GM12872 (cell line): ENCODE data around the gene UCKL1.

Experiments used
- TF ChIP-seq, protein P1 (sequence below): IDR thresholded peaks from 3 replicates; pipeline ENCODE4 v1.5.1; 2011; ENCODE audit warnings: low read depth, mild to moderate bottlenecking, low read length, moderate library complexity; ENCODE audit not compliant: insufficient read depth

UCKL1 gene

GRCh38 chr20:63957690-63958441 lies 1.6 kb upstream of the UCKL1 start:
- TF ChIP-seq, protein P1, sequence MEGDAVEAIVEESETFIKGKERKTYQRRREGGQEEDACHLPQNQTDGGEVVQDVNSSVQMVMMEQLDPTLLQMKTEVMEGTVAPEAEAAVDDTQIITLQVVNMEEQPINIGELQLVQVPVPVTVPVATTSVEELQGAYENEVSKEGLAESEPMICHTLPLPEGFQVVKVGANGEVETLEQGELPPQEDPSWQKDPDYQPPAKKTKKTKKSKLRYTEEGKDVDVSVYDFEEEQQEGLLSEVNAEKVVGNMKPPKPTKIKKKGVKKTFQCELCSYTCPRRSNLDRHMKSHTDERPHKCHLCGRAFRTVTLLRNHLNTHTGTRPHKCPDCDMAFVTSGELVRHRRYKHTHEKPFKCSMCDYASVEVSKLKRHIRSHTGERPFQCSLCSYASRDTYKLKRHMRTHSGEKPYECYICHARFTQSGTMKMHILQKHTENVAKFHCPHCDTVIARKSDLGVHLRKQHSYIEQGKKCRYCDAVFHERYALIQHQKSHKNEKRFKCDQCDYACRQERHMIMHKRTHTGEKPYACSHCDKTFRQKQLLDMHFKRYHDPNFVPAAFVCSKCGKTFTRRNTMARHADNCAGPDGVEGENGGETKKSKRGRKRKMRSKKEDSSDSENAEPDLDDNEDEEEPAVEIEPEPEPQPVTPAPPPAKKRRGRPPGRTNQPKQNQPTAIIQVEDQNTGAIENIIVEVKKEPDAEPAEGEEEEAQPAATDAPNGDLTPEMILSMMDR = no peak

DNA sequence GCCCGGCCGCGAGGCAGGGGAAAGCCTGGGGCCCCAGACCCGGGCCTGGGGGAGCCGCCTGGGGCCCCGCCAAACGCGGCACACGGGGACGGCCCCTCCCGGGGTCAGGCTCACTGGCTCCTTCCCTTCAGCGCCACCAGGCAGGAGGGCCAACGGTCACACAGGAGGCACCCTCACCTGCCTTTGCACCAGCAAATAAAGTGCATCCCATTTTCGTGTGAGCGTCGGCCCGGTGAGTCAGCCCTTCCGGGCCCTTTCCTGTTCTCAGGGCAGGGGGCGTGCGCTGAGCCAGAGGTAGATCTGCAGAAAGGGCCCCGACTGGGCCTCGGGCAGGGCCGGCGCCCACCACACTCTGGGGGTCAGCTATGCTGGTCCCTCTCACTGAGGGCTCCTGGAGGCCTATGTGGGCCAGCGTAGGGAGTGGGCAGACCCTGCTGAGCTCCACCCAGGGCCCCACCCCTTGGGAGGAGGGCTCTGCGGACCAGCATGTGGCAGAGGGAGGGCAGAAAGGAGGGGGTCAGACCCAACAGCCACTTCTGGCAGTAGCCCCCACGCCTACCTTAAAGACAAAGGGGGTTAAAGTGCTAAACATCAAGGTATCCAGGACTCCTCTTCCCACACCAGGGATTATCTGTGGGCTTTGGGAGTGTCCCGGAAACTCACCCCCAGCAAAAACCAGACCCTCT lies 931 bp upstream of the UCKL1 start:
- TF ChIP-seq, protein P1 = no peak

DNA sequence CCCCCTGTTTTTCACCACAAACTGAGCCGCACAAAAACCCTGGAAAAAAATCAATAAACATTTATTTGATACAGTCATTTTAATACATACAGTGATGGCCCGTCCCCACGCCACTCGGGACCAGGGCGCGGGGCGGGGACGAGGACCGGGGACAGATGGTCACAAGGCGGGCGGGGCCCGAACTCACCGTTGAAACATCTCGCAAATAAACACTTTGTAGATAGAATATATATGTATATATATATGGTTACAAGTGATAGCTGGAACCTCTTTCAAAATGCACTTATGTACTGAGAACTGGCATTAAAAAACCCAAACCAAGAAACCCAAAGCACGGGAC lies 418 bp upstream of the UCKL1 start:
- TF ChIP-seq, protein P1 = no peak

DNA sequence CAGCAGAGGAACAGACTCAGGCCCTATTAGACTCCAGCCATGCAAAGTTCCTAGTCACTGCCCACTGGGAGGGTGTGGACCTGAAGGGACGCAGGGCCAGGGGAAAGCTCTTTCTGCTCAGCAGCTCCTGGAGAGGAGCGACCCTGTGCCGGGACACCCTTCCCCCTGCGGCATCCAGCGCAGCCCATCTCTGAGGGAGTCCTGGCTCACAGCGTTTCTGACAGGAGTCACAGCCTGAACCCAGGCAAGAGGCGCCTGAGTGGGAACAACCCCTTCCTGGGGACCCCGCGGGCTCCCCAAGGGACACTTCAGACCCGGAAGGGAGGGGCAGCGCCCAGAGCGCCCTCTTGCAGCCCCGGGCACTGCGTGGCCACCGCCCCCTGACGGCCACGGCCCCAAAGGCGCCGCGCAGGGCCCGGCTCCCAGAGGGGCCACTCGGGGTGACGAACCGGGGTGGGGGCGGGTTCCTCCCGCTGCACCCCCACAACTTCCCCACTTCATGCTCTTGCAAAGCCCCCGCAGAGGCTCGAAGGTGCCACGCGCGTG lies 862 bp downstream of the UCKL1 start:
- TF ChIP-seq, protein P1 = peak; percentile 44; the same call in 2 of the 3 replicates

DNA sequence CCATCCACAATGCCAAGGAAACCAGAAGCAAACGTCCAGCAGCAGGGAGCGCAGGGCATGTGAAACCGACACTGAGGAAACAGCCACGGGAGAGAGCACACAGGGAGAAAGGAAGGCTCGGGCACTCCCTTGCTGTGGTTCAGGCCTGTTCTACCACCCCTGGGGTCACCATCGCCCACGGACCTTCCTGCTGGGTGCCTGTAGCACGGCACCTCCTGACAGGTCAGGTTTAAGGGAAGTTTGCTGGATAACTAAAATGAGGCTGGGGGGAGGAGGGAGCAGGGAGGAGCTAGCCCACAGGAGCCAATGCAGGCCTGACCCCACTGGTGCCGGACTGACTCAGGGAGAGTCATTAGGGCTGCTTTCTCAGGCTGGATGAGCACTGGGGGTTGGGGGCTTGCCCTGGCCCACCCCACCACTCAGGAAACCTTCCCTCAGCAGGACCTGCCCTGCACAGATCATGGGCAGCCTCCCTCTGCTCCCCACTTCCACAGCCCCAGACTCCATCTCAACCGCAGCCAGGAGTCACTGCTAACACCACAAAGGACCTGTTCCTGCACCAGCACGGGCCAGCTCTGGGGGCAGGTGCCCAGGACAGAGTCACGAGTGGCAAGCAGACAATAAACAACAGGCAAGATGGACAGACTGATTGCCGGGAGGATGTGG lies 2.3 kb downstream of the UCKL1 start:
- TF ChIP-seq, protein P1 = no peak

DNA sequence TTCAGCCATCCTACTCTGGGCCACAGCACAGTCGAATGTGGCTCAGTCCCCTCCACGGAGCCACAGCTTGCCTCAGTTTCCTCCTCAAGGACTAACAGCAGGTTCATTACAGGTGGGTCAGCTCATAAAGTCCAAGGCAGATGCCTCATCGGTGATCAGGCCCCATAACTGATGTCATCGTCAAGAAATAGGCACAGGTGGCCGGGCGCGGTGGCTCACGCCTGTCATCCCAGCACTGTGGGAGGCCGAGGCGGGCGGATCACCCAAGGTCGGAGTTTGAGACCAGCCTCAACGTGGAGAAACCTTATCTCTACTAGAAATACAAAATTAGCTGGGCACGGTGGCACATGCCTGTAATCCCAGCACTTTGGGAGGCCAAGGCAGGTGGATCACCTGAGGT lies 3.4 kb downstream of the UCKL1 start:
- TF ChIP-seq, protein P1 = no peak

DNA sequence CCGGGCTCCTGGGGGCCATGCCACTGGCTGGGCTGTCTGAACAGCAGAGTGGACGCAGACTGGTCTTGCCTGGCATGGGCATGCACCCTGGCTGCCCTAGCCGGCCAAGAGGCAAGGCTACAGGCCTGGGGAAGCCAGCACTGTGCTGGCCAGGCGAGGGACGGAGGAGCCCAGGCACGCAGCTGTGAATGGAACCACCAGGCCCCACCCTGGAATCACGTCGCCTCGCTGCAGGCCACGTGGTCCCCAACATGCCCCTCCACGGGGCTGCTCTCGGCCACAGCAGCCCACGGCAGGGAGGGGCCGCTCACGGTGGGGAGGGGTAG lies 4.0 kb downstream of the UCKL1 start:
- TF ChIP-seq, protein P1 = no peak
